ENCODE results near the gene AP2B1.
"Not testable (repeated sequence)": the region's sequence is repeated elsewhere in the genome, so short reads cannot be mapped to it uniquely, and the experiment has no call there.

AP2B1 gene

DNA sequence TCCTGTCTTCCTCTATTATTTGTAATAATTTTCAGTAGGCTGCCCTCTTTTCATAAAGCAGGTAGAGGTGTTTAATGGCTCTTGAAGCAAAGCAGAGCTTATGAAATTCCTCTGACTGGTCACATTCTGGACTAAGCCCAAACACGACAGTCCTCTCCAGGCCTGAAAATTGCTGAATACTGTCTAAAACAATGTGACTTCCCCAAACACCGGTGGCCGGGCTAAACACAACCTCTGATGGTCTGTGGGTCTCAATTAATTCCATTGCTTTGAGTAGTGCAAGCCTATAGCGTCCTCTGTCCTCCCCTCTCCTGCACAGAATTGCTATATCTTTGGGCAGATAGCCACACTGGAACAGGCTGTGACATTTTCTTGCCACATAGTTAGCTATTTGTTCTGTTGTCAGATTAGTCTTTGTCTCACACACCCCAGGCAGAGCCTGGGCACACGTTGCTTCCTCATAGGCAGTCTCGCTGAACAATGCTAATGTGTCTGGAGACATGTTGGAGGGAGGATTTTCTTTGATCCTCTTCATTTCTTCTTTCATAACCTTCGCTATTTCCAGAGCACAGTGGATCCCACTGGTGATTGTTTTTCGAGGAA is 38.8 kb upstream of the AP2B1 start:
- Histone ChIP-seq H3K4me3 (ENCODE audit: low read depth in 1 of 5, low read length in 5 of 5) (no peak overlapping the region), H3K36me3 (ENCODE audit: control insufficient read depth in 5 of 5, insufficient read depth in 5 of 5, low read length in 5 of 5) (no peaks in the 10 kb centered on the region), H3K9me3 (ENCODE audit: control insufficient read depth in 5 of 5, low read length in 5 of 5) (no peaks in the 10 kb centered on the region), H3K27ac (ENCODE audit: low read depth, low read length) (no peak overlapping the region), H3K27me3 (ENCODE audit: control insufficient read depth in 5 of 5, insufficient read depth in 4 of 5, low read length in 5 of 5) (peaks cover 0 to 4% (median 0%) of the 10 kb centered on the region in 5 donors), H3K4me1 (ENCODE audit: control insufficient read depth in 5 of 5, insufficient read depth in 5 of 5, low read length in 5 of 5) (peaks cover 0 to 11% (median 0%) of the 10 kb centered on the region in 5 donors), H3K9ac (ENCODE audit: low read length in 5 of 5) (no peak overlapping the region)

DNA sequence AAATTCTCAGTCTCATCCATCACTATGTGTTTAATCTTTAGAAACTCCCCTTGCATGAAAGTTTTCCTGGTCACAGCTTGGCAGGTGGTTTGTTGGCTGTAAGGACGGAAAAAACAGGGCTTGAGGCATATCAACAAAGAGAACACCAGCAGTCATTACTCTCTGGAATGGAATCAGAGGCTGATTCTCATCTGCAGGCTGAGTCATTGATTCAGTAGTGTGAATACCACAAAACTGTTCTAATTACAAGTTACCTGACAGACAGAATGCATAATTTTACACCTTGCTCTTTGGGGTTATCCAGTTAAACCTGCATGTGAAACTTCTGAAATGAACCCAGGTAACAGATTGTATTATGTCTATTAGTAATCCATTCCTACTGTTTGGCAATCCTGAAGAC is 38.1 kb upstream of the AP2B1 start:
- peaks cover 0 to 8% (median 0%) of the 10 kb centered on the region in 5 donors for H3K4me1 ChIP-seq (ENCODE audit: control insufficient read depth in 5 of 5, insufficient read depth in 5 of 5, low read length in 5 of 5)
- H3K4me3 ChIP-seq (ENCODE audit: low read depth in 1 of 5, low read length in 5 of 5), result no peak overlapping the region
- peaks cover 0 to 4% (median 0%) of the 10 kb centered on the region in 5 donors for H3K27me3 ChIP-seq (ENCODE audit: control insufficient read depth in 5 of 5, insufficient read depth in 4 of 5, low read length in 5 of 5)
- H3K27ac ChIP-seq (ENCODE audit: low read depth, low read length), result no peak overlapping the region
- no peaks in the 10 kb centered on the region for H3K36me3 ChIP-seq (ENCODE audit: control insufficient read depth in 5 of 5, insufficient read depth in 5 of 5, low read length in 5 of 5)
- H3K9me3 ChIP-seq (ENCODE audit: control insufficient read depth in 5 of 5, low read length in 5 of 5), result no peaks in the 10 kb centered on the region
- H3K9ac ChIP-seq (ENCODE audit: low read length in 5 of 5), result no peak overlapping the region

DNA sequence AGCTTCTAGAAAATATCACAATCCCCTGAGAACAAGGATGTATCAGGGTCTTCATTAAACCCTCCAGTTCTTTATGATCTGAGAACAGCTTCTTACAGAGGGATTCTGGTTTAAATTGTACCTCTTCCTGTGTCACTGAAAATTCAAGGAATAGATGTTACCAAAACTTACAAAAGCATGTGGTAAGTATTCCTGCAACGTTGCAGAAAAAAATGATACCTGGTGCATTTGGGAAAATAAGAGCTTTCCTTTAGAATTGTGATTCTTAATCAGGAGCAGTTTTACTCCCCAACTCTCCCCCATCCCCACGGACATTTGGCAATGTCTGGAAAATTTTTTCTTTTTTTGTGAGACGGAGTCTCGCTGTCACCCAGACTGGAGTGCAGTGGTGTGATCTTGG is 33.8 kb upstream of the AP2B1 start:
- Histone ChIP-seq H3K9me3 (ENCODE audit: control insufficient read depth in 5 of 5, low read length in 5 of 5) (no peaks in the 10 kb centered on the region), H3K4me1 (ENCODE audit: control insufficient read depth in 5 of 5, insufficient read depth in 5 of 5, low read length in 5 of 5) (peaks cover 0 to 2% (median 0%) of the 10 kb centered on the region in 5 donors), H3K36me3 (ENCODE audit: control insufficient read depth in 5 of 5, insufficient read depth in 5 of 5, low read length in 5 of 5) (no peaks in the 10 kb centered on the region), H3K27me3 (ENCODE audit: control insufficient read depth in 5 of 5, insufficient read depth in 4 of 5, low read length in 5 of 5) (peaks cover 0 to 4% (median 0%) of the 10 kb centered on the region in 5 donors), H3K27ac (ENCODE audit: low read depth, low read length) (no peak overlapping the region), H3K9ac (ENCODE audit: low read length in 5 of 5) (no peak overlapping the region), H3K4me3 (ENCODE audit: low read depth in 1 of 5, low read length in 5 of 5) (no peak overlapping the region)

DNA sequence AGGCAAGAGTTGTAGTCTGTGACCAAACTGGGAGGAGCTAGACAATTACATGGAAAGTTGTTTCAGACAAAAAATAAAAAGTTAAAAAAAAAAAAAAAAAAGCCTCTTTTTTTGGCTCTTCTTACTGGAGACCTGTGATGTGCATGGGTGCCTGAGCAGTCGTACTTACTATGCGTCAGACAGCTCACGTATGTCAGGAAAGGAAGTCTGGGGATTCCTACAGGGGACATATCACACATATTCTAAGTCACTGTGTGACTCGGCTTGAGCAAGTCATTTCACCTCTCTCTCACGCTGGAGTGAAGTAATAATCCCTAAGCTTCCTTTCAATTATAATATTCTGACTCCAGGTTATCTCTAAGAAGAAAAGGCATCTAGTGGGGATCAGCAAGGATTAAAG is 32.5 kb upstream of the AP2B1 start:
- Histone ChIP-seq H3K4me1 (ENCODE audit: control insufficient read depth in 5 of 5, insufficient read depth in 5 of 5, low read length in 5 of 5) (no peaks in the 10 kb centered on the region), H3K9ac (ENCODE audit: low read length in 5 of 5) (no peak overlapping the region), H3K9me3 (ENCODE audit: control insufficient read depth in 5 of 5, low read length in 5 of 5) (no peaks in the 10 kb centered on the region), H3K27ac (ENCODE audit: low read depth, low read length) (no peak overlapping the region), H3K27me3 (ENCODE audit: control insufficient read depth in 5 of 5, insufficient read depth in 4 of 5, low read length in 5 of 5) (peaks cover 0 to 6% (median 0%) of the 10 kb centered on the region in 5 donors), H3K4me3 (ENCODE audit: low read depth in 1 of 5, low read length in 5 of 5) (no peak overlapping the region), H3K36me3 (ENCODE audit: control insufficient read depth in 5 of 5, insufficient read depth in 5 of 5, low read length in 5 of 5) (no peaks in the 10 kb centered on the region)

DNA sequence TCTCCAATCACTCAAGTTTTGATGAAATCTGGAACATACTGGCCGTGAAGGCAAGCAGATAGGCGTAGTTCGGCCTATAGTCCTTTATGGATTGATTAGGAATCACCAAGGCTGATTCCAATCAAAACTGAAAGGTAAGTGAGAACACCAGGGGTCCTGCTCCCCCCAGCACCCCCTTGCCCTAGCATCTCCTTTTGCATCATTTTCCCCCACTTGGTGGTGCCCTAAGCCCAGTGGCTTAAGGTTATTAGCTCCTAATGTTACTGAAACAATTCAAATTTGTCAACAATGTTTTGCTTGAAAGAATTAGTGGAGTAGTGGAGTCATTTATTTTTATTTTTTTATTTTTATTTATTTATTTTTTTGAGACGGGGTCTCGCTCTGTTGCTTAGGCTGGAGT is 31.4 kb upstream of the AP2B1 start:
- no peak overlapping the region for H3K4me3 ChIP-seq (ENCODE audit: low read depth in 1 of 5, low read length in 5 of 5)
- no peak overlapping the region for H3K9ac ChIP-seq (ENCODE audit: low read length in 5 of 5)
- no peak overlapping the region for H3K27ac ChIP-seq (ENCODE audit: low read depth, low read length)
- H3K4me1 ChIP-seq (ENCODE audit: control insufficient read depth in 5 of 5, insufficient read depth in 5 of 5, low read length in 5 of 5), result no peaks in the 10 kb centered on the region
- H3K27me3 ChIP-seq (ENCODE audit: control insufficient read depth in 5 of 5, insufficient read depth in 4 of 5, low read length in 5 of 5), result peaks cover 0 to 6% (median 0%) of the 10 kb centered on the region in 5 donors
- H3K9me3 ChIP-seq (ENCODE audit: control insufficient read depth in 5 of 5, low read length in 5 of 5), result no peaks in the 10 kb centered on the region
- H3K36me3 ChIP-seq (ENCODE audit: control insufficient read depth in 5 of 5, insufficient read depth in 5 of 5, low read length in 5 of 5), result no peaks in the 10 kb centered on the region

DNA sequence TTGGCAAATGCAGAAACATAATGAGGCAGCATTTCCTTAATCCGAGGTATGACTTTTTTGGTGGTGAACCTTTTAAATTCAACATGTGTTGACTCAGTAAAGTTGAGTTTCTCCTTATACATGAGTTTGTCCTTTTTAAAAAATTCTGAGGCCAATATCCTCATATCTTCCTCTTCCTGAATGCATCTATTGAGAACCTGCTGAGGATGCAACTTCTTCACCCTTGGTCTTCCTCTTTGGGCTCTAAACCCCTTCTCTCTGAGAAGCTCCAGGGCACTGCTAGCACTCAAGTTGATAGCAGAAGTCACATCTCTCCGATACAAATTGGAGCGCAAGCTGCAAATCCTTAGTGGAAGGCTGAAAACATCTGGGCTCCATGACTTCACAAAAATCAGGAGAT is 29.8 kb upstream of the AP2B1 start:
- Histone ChIP-seq H3K9ac (ENCODE audit: low read length in 5 of 5) (no peak overlapping the region), H3K9me3 (ENCODE audit: control insufficient read depth in 5 of 5, low read length in 5 of 5) (no peaks in the 10 kb centered on the region), H3K36me3 (ENCODE audit: control insufficient read depth in 5 of 5, insufficient read depth in 5 of 5, low read length in 5 of 5) (no peaks in the 10 kb centered on the region), H3K27ac (ENCODE audit: low read depth, low read length) (no peak overlapping the region), H3K4me3 (ENCODE audit: low read depth in 1 of 5, low read length in 5 of 5) (no peak overlapping the region), H3K4me1 (ENCODE audit: control insufficient read depth in 5 of 5, insufficient read depth in 5 of 5, low read length in 5 of 5) (no peaks in the 10 kb centered on the region), H3K27me3 (ENCODE audit: control insufficient read depth in 5 of 5, insufficient read depth in 4 of 5, low read length in 5 of 5) (peaks cover 0 to 6% (median 0%) of the 10 kb centered on the region in 5 donors)

DNA sequence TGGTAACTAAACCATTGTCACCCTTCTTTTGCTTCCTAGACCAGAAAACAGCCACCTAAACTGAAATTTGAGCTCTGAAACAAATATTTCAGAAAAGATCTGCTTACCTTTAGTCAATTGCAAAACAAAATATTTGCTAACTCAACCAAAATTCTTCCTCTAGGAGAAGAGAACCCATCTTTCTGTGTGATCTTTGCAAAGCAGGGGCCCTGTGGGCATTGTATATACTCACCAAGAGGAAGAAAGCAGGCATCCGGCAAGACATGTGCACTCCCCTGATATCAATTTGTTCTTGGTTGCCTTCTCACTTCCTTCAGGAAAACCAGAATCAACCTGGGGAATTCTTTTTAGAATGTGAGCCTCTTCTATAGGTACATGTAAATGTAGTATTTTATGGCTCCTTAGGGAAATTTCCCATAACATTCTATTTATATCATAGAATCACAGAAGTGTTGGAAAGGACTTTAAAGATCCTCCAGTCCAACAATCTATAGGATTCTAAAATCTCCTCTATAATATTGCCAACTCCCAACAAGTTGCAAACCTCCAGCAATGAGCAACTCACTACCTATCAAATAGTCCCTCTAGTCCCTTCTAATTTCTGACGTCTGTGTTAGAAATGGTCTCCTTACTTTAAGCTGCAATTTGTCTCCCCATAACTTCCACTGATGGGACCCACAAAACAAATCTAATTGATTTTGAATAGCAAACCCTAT is 27.5 kb upstream of the AP2B1 start:
- Histone ChIP-seq H3K27me3 (ENCODE audit: control insufficient read depth in 5 of 5, insufficient read depth in 4 of 5, low read length in 5 of 5) (peaks cover 0 to 3% (median 0%) of the 10 kb centered on the region in 5 donors), H3K27ac (ENCODE audit: low read depth, low read length) (no peak overlapping the region), H3K36me3 (ENCODE audit: control insufficient read depth in 5 of 5, insufficient read depth in 5 of 5, low read length in 5 of 5) (no peaks in the 10 kb centered on the region), H3K4me1 (ENCODE audit: control insufficient read depth in 5 of 5, insufficient read depth in 5 of 5, low read length in 5 of 5) (no peaks in the 10 kb centered on the region), H3K9ac (ENCODE audit: low read length in 5 of 5) (no peak overlapping the region), H3K9me3 (ENCODE audit: control insufficient read depth in 5 of 5, low read length in 5 of 5) (no peaks in the 10 kb centered on the region), H3K4me3 (ENCODE audit: low read depth in 1 of 5, low read length in 5 of 5) (no peak overlapping the region)

DNA sequence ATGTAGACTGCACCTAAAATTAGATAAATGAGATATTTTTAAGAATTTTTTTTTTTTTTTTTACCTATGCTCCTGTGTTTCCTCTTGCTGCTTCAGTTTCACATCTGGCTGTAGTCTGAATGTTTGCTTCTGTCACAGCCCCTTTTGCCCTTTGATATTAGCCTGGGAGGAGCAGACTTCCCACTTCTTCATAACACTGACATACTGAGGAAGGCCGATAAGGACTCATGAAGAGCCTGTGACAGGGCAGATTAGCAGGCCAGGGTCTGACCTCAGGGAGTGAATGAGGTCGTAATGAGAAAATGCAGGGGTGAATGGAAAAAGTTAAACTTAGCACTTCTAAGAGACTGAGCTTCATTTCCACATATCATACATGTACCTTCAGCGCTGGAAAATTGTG is 26.4 kb upstream of the AP2B1 start, which contains the start of gene SLFN14:
SLFN14 (minus strand) TSS at position 117 of the 400 bp plus-strand sequence. CDS start 2,757 bp downstream, outside the sequence.
- Histone ChIP-seq H3K4me1 (ENCODE audit: control insufficient read depth in 5 of 5, insufficient read depth in 5 of 5, low read length in 5 of 5) (no peaks in the 10 kb centered on the region), H3K9me3 (ENCODE audit: control insufficient read depth in 5 of 5, low read length in 5 of 5) (no peaks in the 10 kb centered on the region), H3K27ac (ENCODE audit: low read depth, low read length) (no peak within 1 kb of the TSS), H3K36me3 (ENCODE audit: control insufficient read depth in 5 of 5, insufficient read depth in 5 of 5, low read length in 5 of 5) (no peaks in the 10 kb centered on the region), H3K9ac (ENCODE audit: low read length in 5 of 5) (no peak within 1 kb of the TSS), H3K27me3 (ENCODE audit: control insufficient read depth in 5 of 5, insufficient read depth in 4 of 5, low read length in 5 of 5) (peaks cover 0 to 3% (median 0%) of the 10 kb centered on the region in 5 donors), H3K4me3 (ENCODE audit: low read depth in 1 of 5, low read length in 5 of 5) (no peak within 1 kb of the TSS)

DNA sequence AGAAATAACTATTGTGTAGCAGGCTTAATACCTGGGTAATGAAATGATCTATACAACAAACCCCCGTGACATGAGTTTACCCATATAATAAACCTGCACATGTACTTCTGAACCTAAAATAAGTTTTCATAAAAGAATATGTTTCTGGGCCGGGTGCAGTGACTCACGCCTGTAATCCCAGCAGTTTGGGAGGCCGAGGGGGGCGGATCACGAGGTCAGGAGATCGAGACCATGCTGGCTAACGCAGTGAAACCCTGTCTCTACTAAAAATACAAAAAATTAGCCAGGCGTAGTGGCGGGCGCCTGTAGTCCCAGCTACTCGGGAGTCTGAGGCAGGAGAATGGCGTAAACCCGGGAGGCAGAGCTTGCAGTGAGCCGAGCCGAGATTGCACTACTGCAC is 23.9 kb upstream of the AP2B1 start:
- not testable (repeated sequence) for H3K9me3 ChIP-seq (ENCODE audit: control insufficient read depth in 5 of 5, low read length in 5 of 5); H3K36me3 ChIP-seq (ENCODE audit: control insufficient read depth in 5 of 5, insufficient read depth in 5 of 5, low read length in 5 of 5); H3K27ac ChIP-seq (ENCODE audit: low read depth, low read length); H3K27me3 ChIP-seq (ENCODE audit: control insufficient read depth in 5 of 5, insufficient read depth in 4 of 5, low read length in 5 of 5); H3K9ac ChIP-seq (ENCODE audit: low read length in 5 of 5); H3K4me1 ChIP-seq (ENCODE audit: control insufficient read depth in 5 of 5, insufficient read depth in 5 of 5, low read length in 5 of 5); H3K4me3 ChIP-seq (ENCODE audit: low read depth in 1 of 5, low read length in 5 of 5)

DNA sequence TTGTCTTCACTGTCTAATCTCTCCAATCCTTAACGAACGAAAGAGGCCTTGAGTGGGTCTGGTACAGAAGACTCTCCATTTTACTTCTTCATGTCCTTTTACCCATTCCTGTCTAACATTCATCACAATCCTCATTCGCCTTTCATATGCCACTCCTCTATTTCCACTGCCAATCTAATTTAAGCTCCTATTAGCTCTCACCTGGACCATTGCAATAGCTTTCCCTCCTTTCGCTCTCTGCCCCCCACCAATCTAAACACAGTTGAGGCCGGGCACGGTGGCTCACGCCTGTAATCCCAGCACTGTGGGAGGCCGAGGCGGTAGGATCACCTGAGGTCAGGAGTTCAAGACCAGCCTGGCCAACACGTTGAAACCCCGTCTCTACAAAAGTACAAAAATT is 20.2 kb upstream of the AP2B1 start:
- Histone ChIP-seq H3K9me3 (ENCODE audit: control insufficient read depth in 5 of 5, low read length in 5 of 5) (no peaks in the 10 kb centered on the region), H3K9ac (ENCODE audit: low read length in 5 of 5) (no peak overlapping the region), H3K4me3 (ENCODE audit: low read depth in 1 of 5, low read length in 5 of 5) (peak overlapping the region in 4 of 5 donors; percentile 87 to 95 (median 91)), H3K4me1 (ENCODE audit: control insufficient read depth in 5 of 5, insufficient read depth in 5 of 5, low read length in 5 of 5) (peaks cover 2 to 28% (median 21%) of the 10 kb centered on the region in 5 donors), H3K27ac (ENCODE audit: low read depth, low read length) (no peak overlapping the region), H3K36me3 (ENCODE audit: control insufficient read depth in 5 of 5, insufficient read depth in 5 of 5, low read length in 5 of 5) (no peaks in the 10 kb centered on the region), H3K27me3 (ENCODE audit: control insufficient read depth in 5 of 5, insufficient read depth in 4 of 5, low read length in 5 of 5) (no peaks in the 10 kb centered on the region)

All from subcutaneous abdominal adipose tissue (tissue), 5 donors.